Smooth muscle cell (in vitro differentiated cells): ENCODE results near the gene LBX1. TPM values are rescaled to one million over a fixed set of nuclear protein-coding genes. Genes with fewer than 3 reads are reported as not detected.

Experiments used
- DNase-seq: peaks from one replicate; lab custom pipeline; 2025; ENCODE audit not compliant: unreplicated experiment; lab: John Stamatoyannopoulos, UW
- H2AFZ ChIP-seq: fragments of 200-600 bp; sonication (generic); 2 replicates; pipeline ENCODE4 v1.6.0; 2016; ENCODE audit warnings: antibody characterized with exemption, low read depth, mild to moderate bottlenecking
- H3F3A ChIP-seq: fragments of 200-600 bp; sonication (generic); 2 replicates; pipeline ENCODE4 v1.6.0; 2017; ENCODE audit warnings: antibody characterized with exemption, low read depth
- H3K27ac ChIP-seq: fragments of 200-600 bp; sonication (generic); 2 replicates; pipeline ENCODE4 v1.5.1; 2016; ENCODE audit warnings: low read depth, mild to moderate bottlenecking
- H3K27me3 ChIP-seq: fragments of 200-600 bp; sonication (generic); 2 replicates; pipeline ENCODE4 v1.6.1; 2016; ENCODE audit warnings: low read depth, mild to moderate bottlenecking
- H3K36me3 ChIP-seq: fragments of 200-600 bp; sonication (generic); 2 replicates; pipeline ENCODE4 v1.5.1; 2016; ENCODE audit warnings: low read depth
- H3K4me1 ChIP-seq: fragments of 200-600 bp; sonication (generic); 2 replicates; pipeline ENCODE4 v1.5.1; 2016; ENCODE audit warnings: low read depth
- H3K4me2 ChIP-seq: fragments of 200-600 bp; sonication (generic); 2 replicates; pipeline ENCODE4 v1.6.0; 2016; ENCODE audit warnings: mild to moderate bottlenecking
- H3K4me3 ChIP-seq: fragments of 200-600 bp; sonication (generic); 2 replicates; pipeline ENCODE4 v1.5.1; 2016; ENCODE audit warnings: mild to moderate bottlenecking
- H3K79me2 ChIP-seq: fragments of 200-600 bp; sonication (generic); 2 replicates; pipeline ENCODE4 v1.6.0; 2016; ENCODE audit warnings: low read depth, mild to moderate bottlenecking
- H3K9ac ChIP-seq: fragments of 200-600 bp; sonication (generic); 2 replicates; pipeline ENCODE4 v1.6.0; 2016; ENCODE audit warnings: low read depth
- H3K9me3 ChIP-seq: fragments of 200-600 bp; sonication (generic); replicated peaks from 2 replicates; pipeline ENCODE4 v1.5.1; 2016; ENCODE audit warnings: low read depth
- H4K20me1 ChIP-seq: fragments of 200-600 bp; sonication (generic); 2 replicates; pipeline ENCODE4 v1.6.0; 2016; ENCODE audit warnings: low read depth
- WGBS: methylation state at CpG from one replicate; pipeline ENCODE4 v1.1.7; 2016; ENCODE audit warnings: low lambda C conversion rate; 5-methylcytosine and 5-hydroxymethylcytosine counted together
- polyA plus RNA-seq: library from polyadenylated mRNA; unstranded; fragments of >200 nt; fragmentation: Nextera tagmentation; extraction: Ambion mirVana; gene quantifications from 2 replicates; pipeline ENCODE4 v1.2.1, GENCODE V29; 2016
- total RNA-seq: library from RNA; depleted of rRNA; stranded (reverse); fragments of >200 nt; gene quantifications from 2 replicates; pipeline ENCODE4 v1.2.3, GENCODE V29; 2014
- TF ChIP-seq, protein P1 (sequence below): fragments of 200-600 bp; sonication (generic); IDR thresholded peaks from 2 replicates; pipeline ENCODE4 v1.5.1; 2017; ENCODE audit warnings: borderline replicate concordance, mild to moderate bottlenecking, antibody characterized with exemption; ENCODE audit not compliant: insufficient read depth, poor library complexity, severe bottlenecking

LBX1 gene
- total and polyA plus RNA-seq, 2 experiments from 2014 or later: not detected

DNA sequence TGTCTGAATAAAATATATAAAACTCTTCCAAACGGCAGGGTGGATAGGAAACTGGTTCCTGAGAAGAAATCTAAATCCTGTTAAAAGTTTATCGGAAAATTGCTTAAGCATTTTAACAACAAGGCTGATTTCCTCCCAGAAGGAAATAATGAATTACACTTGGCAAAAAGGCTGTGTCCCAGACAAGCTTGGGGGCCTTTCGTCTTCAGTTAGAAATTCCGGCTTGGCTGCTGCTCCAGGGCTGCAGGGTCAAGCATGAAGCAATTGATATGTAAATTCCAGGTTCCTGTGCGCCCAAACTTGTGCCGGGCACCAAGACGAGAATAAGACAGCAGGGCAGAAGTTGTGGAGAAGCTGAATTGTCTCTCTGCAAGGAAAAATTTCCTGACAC, 38.0 kb upstream of the LBX1 start:
- Histone ChIP-seq H3K79me2 (no peaks in the 10 kb centered on the region), H3K4me1 (peaks cover 4% of the 10 kb centered on the region), H3K4me3 (no peak overlapping the region), H3F3A (no peaks in the 10 kb centered on the region), H2AFZ (peak overlapping the region; percentile 11), H3K9ac (no peak overlapping the region), H4K20me1 (no peaks in the 10 kb centered on the region), H3K27ac (no peak overlapping the region), H3K4me2 (no peak overlapping the region), H3K36me3 (no peaks in the 10 kb centered on the region), H3K27me3 (peaks cover 13% of the 10 kb centered on the region), H3K9me3 (no peaks in the 10 kb centered on the region)
- TF ChIP-seq, protein P1, sequence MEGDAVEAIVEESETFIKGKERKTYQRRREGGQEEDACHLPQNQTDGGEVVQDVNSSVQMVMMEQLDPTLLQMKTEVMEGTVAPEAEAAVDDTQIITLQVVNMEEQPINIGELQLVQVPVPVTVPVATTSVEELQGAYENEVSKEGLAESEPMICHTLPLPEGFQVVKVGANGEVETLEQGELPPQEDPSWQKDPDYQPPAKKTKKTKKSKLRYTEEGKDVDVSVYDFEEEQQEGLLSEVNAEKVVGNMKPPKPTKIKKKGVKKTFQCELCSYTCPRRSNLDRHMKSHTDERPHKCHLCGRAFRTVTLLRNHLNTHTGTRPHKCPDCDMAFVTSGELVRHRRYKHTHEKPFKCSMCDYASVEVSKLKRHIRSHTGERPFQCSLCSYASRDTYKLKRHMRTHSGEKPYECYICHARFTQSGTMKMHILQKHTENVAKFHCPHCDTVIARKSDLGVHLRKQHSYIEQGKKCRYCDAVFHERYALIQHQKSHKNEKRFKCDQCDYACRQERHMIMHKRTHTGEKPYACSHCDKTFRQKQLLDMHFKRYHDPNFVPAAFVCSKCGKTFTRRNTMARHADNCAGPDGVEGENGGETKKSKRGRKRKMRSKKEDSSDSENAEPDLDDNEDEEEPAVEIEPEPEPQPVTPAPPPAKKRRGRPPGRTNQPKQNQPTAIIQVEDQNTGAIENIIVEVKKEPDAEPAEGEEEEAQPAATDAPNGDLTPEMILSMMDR: no peak
- whole genome bisulfite sequencing: 59% methylated on average over 7 of the region's 7 CpGs
- no peak for DNase-seq

DNA sequence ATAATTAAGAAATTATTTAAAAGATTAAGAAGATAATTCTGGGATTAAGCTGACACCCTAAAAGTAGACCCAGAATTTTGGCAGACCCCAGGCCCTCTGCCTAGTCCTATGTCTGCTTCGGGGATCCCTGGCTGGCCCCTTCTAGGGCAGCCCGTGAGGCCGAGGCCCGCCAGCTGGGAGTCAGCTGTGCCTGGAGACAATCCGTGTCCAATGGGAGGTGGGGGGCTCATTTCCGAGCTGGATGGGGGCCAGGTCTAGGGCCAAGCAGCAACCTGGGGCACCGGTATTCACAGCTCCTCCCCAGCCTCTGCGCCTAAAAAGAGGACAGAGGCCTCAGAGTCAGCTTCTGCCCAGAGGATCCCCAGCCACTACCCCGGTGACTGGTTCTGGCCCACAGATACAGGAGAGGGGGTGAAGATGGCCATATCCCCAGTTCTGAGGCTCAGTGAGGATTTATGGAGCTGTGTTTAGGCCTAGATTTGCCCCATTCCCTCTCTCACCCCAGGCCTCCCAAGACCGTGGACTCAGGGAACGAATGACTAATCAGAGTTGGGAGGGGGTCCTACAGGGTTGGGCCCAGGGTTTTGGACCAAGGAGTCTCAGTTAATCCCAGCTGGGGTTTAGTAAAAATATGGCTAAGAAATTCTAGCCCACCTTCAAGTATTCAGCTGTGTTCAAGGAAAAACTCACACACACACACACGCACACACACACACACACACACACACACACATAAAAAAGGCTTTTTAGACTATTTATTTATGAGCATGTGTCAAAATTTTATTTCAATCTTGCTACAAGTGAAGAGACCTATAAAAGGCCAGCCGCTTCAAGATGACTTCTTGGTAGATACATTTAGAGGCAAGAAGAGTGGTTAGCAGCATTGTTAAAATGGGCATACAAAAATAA, 37.4 kb upstream of the LBX1 start:
- DNase-seq: no peak
- no peaks in the 10 kb centered on the region for H3K36me3 ChIP-seq
- peaks cover 13% of the 10 kb centered on the region for H3K27me3 ChIP-seq
- no peak overlapping the region for H3K27ac ChIP-seq
- no peaks in the 10 kb centered on the region for H3K9me3 ChIP-seq
- H2AFZ ChIP-seq: no peak overlapping the region
- no peak overlapping the region for H3K4me3 ChIP-seq
- H3K9ac ChIP-seq: no peak overlapping the region
- WGBS: 77% methylated on average over 13 of the region's 13 CpGs
- no peaks in the 10 kb centered on the region for H4K20me1 ChIP-seq
- peaks cover 4% of the 10 kb centered on the region for H3K4me1 ChIP-seq
- TF ChIP-seq, protein P1: no peak
- H3K79me2 ChIP-seq: no peaks in the 10 kb centered on the region
- no peaks in the 10 kb centered on the region for H3F3A ChIP-seq
- no peak overlapping the region for H3K4me2 ChIP-seq

GRCh38 chr10:101263150-101263752, 34.0 kb upstream of the LBX1 start:
- no peak overlapping the region for H3K27ac ChIP-seq
- WGBS: 66% methylated on average over 11 of the region's 11 CpGs
- H2AFZ ChIP-seq: no peak overlapping the region

More at GRCh38 chr10:101263150-101263752, 34.0 kb upstream of the LBX1 start:
- Histone ChIP-seq H3K4me1 (peaks cover 14% of the 10 kb centered on the region), H3F3A (no peaks in the 10 kb centered on the region), H3K79me2 (no peaks in the 10 kb centered on the region), H4K20me1 (no peaks in the 10 kb centered on the region), H3K4me2 (no peak overlapping the region), H3K9ac (no peak overlapping the region), H3K4me3 (no peak overlapping the region), H3K9me3 (no peaks in the 10 kb centered on the region), H3K36me3 (no peaks in the 10 kb centered on the region), H3K27me3 (peaks cover 6% of the 10 kb centered on the region)
- TF ChIP-seq, protein P1: no peak
- DNase-seq: no peak
